Astrocyte (in vitro differentiated cells and primary cell): ENCODE measurements around the gene EIF2A.

ENCODE experiments used
- EZH2 ChIP-seq: IDR thresholded peaks from 2 replicates; pipeline ENCODE4 v1.6.1; 2012; ENCODE audit warnings: mild to moderate bottlenecking, low read length, inconsistent platforms; ENCODE audit not compliant: insufficient read depth
- TF ChIP-seq, protein P1 (sequence below): IDR thresholded peaks from 2 replicates; pipeline ENCODE4 v1.5.1; 2011; ENCODE audit warnings: low read depth, mild to moderate bottlenecking, inconsistent platforms, low read length, moderate library complexity; ENCODE audit not compliant: insufficient read depth

DNA sequence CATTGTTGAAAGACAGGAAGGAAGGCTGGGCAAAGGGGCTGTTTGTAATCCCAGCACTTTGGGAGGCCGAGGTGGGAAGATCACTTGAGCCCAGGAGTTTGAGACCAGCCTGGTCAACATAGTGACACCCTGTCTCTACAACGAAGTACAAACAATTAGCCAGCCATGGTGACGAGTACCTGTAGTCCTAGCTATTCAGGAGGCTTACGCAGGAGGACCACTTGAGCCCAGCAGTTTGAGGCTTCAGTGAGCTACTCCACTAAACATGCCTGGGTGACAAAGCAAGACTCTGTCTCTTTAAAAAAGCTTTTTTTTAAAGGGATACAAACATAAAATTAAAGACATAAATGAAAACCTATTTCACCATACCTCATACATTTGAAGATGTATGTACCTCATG lies 11.4 kb upstream of the EIF2A start:
- TF ChIP-seq, protein P1, sequence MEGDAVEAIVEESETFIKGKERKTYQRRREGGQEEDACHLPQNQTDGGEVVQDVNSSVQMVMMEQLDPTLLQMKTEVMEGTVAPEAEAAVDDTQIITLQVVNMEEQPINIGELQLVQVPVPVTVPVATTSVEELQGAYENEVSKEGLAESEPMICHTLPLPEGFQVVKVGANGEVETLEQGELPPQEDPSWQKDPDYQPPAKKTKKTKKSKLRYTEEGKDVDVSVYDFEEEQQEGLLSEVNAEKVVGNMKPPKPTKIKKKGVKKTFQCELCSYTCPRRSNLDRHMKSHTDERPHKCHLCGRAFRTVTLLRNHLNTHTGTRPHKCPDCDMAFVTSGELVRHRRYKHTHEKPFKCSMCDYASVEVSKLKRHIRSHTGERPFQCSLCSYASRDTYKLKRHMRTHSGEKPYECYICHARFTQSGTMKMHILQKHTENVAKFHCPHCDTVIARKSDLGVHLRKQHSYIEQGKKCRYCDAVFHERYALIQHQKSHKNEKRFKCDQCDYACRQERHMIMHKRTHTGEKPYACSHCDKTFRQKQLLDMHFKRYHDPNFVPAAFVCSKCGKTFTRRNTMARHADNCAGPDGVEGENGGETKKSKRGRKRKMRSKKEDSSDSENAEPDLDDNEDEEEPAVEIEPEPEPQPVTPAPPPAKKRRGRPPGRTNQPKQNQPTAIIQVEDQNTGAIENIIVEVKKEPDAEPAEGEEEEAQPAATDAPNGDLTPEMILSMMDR, result no peak
- TF ChIP-seq EZH2, result no peak
